HepG2 (cell line): ENCODE data around the gene ARHGAP22. TPM values are rescaled to one million over a fixed set of nuclear protein-coding genes. Genes with fewer than 3 reads are reported as not detected.

Experiments
- ATAC-seq: fragments of 200-7000 bp; cut with Tn5 transposase; 3 replicates; pipeline ENCODE4 v1.9.1; 2020; ENCODE audit warnings: mild to moderate bottlenecking, moderate library complexity
- BruUV-seq: library from RNA; stranded (reverse); fragments of 400-500 nt; replicated peaks from 2 replicates; lab custom pipeline; 2021; lab: Mats Ljungman, UMichigan
- CTCF ChIA-PET: fragments of 300-600 bp; formaldehyde crosslinking; extraction: SDS; loops from one replicate; lab custom pipeline; 2021; ENCODE audit warnings: low total read pairs, inconsistent platforms, low intra/inter-chr PET ratio; lab: Yijun Ruan, JAX
- POLR2A ChIA-PET: fragments of 350-600 bp; sonication (Branson Sonifier 250); formaldehyde crosslinking; loops from one replicate; lab custom pipeline; 2020; ENCODE audit warnings: antibody characterized with exemption, inconsistent platforms; lab: Yijun Ruan, JAX
- DNase-seq: peaks from one replicate; pipeline ENCODE4 v3.0.0-alpha.2; 2015; ENCODE audit warnings: low spot score
- FAIRE-seq: peaks from 3 replicates; lab custom pipeline; 2011; peaks lifted over from hg19 to GRCh38; lab: Jason Lieb, UNC
- H2AFZ ChIP-seq: one replicate; pipeline ENCODE4 v1.6.1; 2011; ENCODE audit warnings: low read length, inconsistent platforms
- H3K27ac ChIP-seq: fragments of 300-600 bp; 3 replicates; pipeline ENCODE4 v1.8.0; 2011; ENCODE audit warnings: mixed run types, mild to moderate bottlenecking, mixed read lengths, low read length, inconsistent platforms; ENCODE audit not compliant: insufficient read depth; ENCODE audit errors: extremely low read length
- H3K27me3 ChIP-seq, 2 experiments: fragments of 200-600 bp in 1 of 2; 2 replicates in 1 of 2; 3 replicates in 1 of 2; pipeline versions ENCODE4 v1.6.0 to v1.8.0; 2011; ENCODE audit warnings: low read length in 2 of 2, mild to moderate bottlenecking in 2 of 2, moderate library complexity in 2 of 2, inconsistent platforms in 1 of 2; ENCODE audit not compliant: insufficient read depth in 2 of 2, control insufficient read depth in 1 of 2
- H3K36me3 ChIP-seq, 2 experiments: fragments of 200-600 bp in 1 of 2; replicated peaks in 1 of 2; 2 replicates in 1 of 2; 3 replicates in 1 of 2; pipeline versions ENCODE4 v1.5.1 to v1.8.0; 2011; ENCODE audit warnings: low read length in 2 of 2, inconsistent platforms in 1 of 2; ENCODE audit not compliant: insufficient read depth in 2 of 2, control insufficient read depth in 1 of 2
- H3K4me1 ChIP-seq: 2 replicates; pipeline ENCODE4 v1.5.1; 2012; ENCODE audit warnings: low read length, inconsistent platforms; ENCODE audit not compliant: insufficient read depth
- H3K4me2 ChIP-seq: 2 replicates; pipeline ENCODE4 v1.6.0; 2011; ENCODE audit warnings: low read depth, low read length, inconsistent platforms
- H3K4me3 ChIP-seq, 3 experiments: fragments of 200-600 bp in 1 of 3; sonication (generic), shearing (Covaris generic) in 1 of 3; replicated peaks in 1 of 3; 2 replicates each; pipeline ENCODE4 v1.5.1; 2011 to 2016; ENCODE audit warnings: low read length in 3 of 3, inconsistent platforms in 2 of 3, low read depth in 2 of 3, mild to moderate bottlenecking in 2 of 3, control low read depth in 1 of 3, mixed read lengths in 1 of 3; ENCODE audit not compliant: insufficient read depth in 1 of 3
- H3K79me2 ChIP-seq: one replicate; pipeline ENCODE4 v1.6.1; 2011; ENCODE audit warnings: low read length, inconsistent platforms; ENCODE audit not compliant: insufficient read depth
- H3K9ac ChIP-seq: 2 replicates; pipeline ENCODE4 v1.6.0; 2011; ENCODE audit warnings: mild to moderate bottlenecking, low read depth, low read length, inconsistent platforms; ENCODE audit not compliant: insufficient read depth
- H3K9me3 ChIP-seq: 2 replicates; pipeline ENCODE4 v1.5.1; 2012; ENCODE audit warnings: mild to moderate bottlenecking, low read length
- H4K20me1 ChIP-seq: 2 replicates; pipeline ENCODE4 v1.6.0; 2011; ENCODE audit warnings: inconsistent platforms, mild to moderate bottlenecking, low read length, moderate library complexity; ENCODE audit not compliant: insufficient read depth
- HES4 ChIP-seq: sonication (generic); formaldehyde crosslinking; IDR thresholded peaks from 2 replicates; pipeline ENCODE4 v1.9.0; 2021; ENCODE audit warnings: mild to moderate bottlenecking, missing genetic modification reagents, borderline replicate concordance
- HOMEZ ChIP-seq: IDR thresholded peaks from 2 replicates; pipeline ENCODE4 v1.6.1; 2016; ENCODE audit warnings: low read depth
- PRMT3 ChIP-seq: sonication (generic); formaldehyde crosslinking; IDR thresholded peaks from 2 replicates; pipeline ENCODE4 v1.8.1; 2022; ENCODE audit warnings: low read depth, mild to moderate bottlenecking, moderate library complexity, missing genetic modification reagents, borderline replicate concordance
- U2AF1 ChIP-seq: fragments of 200-400 bp; formaldehyde crosslinking; optimal IDR thresholded peaks from 2 replicates; pipeline ENCODE3; 2017; ENCODE audit warnings: mild to moderate bottlenecking, low read depth, low read length
- ZBTB20 ChIP-seq: sonication (generic); formaldehyde crosslinking; IDR thresholded peaks from 2 replicates; pipeline ENCODE4 v1.8.1; 2023; ENCODE audit warnings: missing genetic modification reagents, low read depth, mild to moderate bottlenecking, borderline replicate concordance
- ZFY ChIP-seq: sonication (generic); formaldehyde crosslinking; IDR thresholded peaks from 2 replicates; pipeline ENCODE4 v1.4.0; 2020; ENCODE audit warnings: missing genetic modification reagents
- ZMYM4 ChIP-seq: sonication (generic); formaldehyde crosslinking; IDR thresholded peaks from 2 replicates; pipeline ENCODE4 v1.8.1; 2023; ENCODE audit warnings: mild to moderate bottlenecking, missing genetic modification reagents
- ZNF790 ChIP-seq: sonication (generic); formaldehyde crosslinking; IDR thresholded peaks from 2 replicates; pipeline ENCODE4 v1.8.0; 2022; ENCODE audit warnings: missing genetic modification reagents, mild to moderate bottlenecking, borderline replicate concordance
- WGBS: methylation state at CpG from one replicate; pipeline ENCODE4 v1.1.6; 2017; ENCODE audit warnings: low lambda C conversion rate; 5-methylcytosine and 5-hydroxymethylcytosine counted together
- in situ Hi-C: cut with HindIII; loops from 2 replicates; pipeline ENCODE4 v1.10.0; 2017; ENCODE audit warnings: low pct_unique_long_range_greater_than_20kb; ENCODE audit not compliant: extremely low pct_ligation_motif_present
- intact Hi-C: fragments of 100-400 bp; cut with micrococcal nuclease; formaldehyde crosslinking; loops from one replicate; pipeline ENCODE4 v1.10.0; 2022; ENCODE audit not compliant: unreplicated experiment
- polyA plus RNA-seq, 8 experiments: library from polyadenylated mRNA; depleted of rRNA in 3 of 8; stranded (reverse) in 7 of 8; unstranded in 1 of 8; fragments of >200 nt; fragmentation: Illumina TruSeq in 4 of 8; extraction: Trizol in 4 of 8; gene quantifications; 2 replicates each; pipeline versions ENCODE4 v1.2.1 to v1.2.3, GENCODE V29; 2011 to 2016; ENCODE audit warnings: low read depth in 4 of 8, missing spikeins in 1 of 8, mixed read lengths in 1 of 8; ENCODE audit not compliant: insufficient read depth in 1 of 8
- total RNA-seq, 5 experiments: library from RNA; depleted of rRNA; stranded (reverse); fragments of >200 nt; fragmentation: Illumina TruSeq; extraction: Trizol; gene quantifications; 2 replicates each; pipeline ENCODE4 v1.2.3, GENCODE V29; 2016; ENCODE audit warnings: low read depth in 1 of 5
- TF ChIP-seq, protein P1 (sequence below): sonication (generic); formaldehyde crosslinking; IDR thresholded peaks from 2 replicates; pipeline ENCODE4 v1.8.1; 2023; ENCODE audit warnings: mild to moderate bottlenecking, missing genetic modification reagents

ARHGAP22 gene
- total and polyA plus RNA-seq, 2 of the 13 experiments (the other 11 are each of a cell fraction or from before 2014, with no cell fraction given), result 0.08 to 0.38 TPM

DNA sequence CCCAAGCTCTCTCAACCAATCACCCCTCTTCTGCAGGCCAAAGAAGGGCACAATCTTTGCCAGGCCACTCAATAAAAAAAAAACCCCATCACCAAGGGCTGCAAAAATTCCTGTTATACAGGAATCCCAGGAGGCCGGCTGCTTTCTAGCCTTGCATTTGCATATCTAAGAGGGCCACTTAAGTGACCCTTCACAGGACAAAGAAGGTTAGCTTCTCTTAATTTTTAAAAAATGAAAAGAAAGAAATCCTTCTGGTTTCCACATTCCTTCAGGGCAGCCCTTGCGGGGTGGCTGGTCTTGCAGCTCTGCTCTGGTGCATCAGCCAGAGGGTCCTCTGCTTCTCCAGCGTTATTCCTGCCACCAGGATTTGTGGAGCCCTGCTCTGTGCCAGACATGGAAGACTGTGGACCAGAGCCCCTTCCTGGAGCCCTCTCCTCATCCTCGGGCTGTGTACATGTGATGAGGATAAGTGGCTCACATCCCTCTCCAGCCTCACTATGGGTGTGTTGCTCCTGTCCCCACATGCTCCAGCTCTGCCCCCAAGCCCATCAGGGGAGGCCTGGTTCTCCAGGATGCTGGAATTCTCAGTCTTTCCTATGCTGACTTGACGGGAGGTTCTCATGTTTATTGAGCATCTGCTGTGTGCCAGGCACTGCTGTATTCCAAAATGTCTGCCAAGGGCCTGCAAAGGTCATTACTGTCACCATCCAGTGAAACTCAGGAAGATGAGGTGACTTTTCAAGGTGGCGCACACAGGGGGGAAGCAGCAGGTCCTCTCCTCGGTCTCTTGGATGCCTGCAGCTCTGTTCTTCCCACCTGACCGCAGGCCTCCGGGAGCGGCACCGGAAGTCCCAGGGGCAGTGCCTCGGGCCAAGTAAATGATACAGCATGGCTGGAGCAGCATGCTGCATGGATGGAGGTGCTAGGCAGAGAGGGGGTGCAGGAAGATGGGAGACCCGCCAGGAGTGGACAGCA lies 67.7 kb downstream of the ARHGAP22 start:
- Histone ChIP-seq H2AFZ (no peak overlapping the region), H3K36me3 (no peaks in the 10 kb centered on the region), H3K4me3 (no peak overlapping the region), H4K20me1 (no peaks in the 10 kb centered on the region), H3K27me3 (peaks cover 3 to 4% of the 10 kb centered on the region in 2 experiments; a peak in 1 of 5 replicates), H3K4me1 (no peaks in the 10 kb centered on the region), H3K4me2 (no peak overlapping the region), H3K9ac (no peak overlapping the region), H3K79me2 (no peaks in the 10 kb centered on the region), H3K27ac (no peak overlapping the region)
- ChIA-PET CTCF (no interaction called here), POLR2A (no interaction called here)
- WGBS, result 39% methylated on average over 10 of the region's 13 CpGs
- BruUV-seq, result no TSS peak
- in situ Hi-C loops (no loop called here), intact Hi-C loops (no loop called here)
- FAIRE-seq, result no peak
- DNase-seq, result no peak
- no peak for ATAC-seq
- TF ChIP-seq, protein P1, sequence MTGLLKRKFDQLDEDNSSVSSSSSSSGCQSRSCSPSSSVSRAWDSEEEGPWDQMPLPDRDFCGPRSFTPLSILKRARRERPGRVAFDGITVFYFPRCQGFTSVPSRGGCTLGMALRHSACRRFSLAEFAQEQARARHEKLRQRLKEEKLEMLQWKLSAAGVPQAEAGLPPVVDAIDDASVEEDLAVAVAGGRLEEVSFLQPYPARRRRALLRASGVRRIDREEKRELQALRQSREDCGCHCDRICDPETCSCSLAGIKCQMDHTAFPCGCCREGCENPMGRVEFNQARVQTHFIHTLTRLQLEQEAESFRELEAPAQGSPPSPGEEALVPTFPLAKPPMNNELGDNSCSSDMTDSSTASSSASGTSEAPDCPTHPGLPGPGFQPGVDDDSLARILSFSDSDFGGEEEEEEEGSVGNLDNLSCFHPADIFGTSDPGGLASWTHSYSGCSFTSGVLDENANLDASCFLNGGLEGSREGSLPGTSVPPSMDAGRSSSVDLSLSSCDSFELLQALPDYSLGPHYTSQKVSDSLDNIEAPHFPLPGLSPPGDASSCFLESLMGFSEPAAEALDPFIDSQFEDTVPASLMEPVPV, result no peak
- no peak for TF ChIP-seq HES4 (CRISPR knock-in tag)
- no peak for TF ChIP-seq PRMT3 (CRISPR knock-in tag)
- no peak for TF ChIP-seq ZNF790
- no peak for TF ChIP-seq ZBTB20 (CRISPR knock-in tag)
- TF ChIP-seq ZFY (CRISPR knock-in tag), result no peak
- TF ChIP-seq ZMYM4 (CRISPR knock-in tag), result no peak
- TF ChIP-seq U2AF1, result no peak
- no peak for TF ChIP-seq HOMEZ
- TF ChIP-seq, all 625 proteins: peak for 0
- no peaks in the 10 kb centered on the region for H3K9me3 ChIP-seq
